H1 (cell line): ENCODE measurements around the gene LHFPL6. TPM values are rescaled to one million over a fixed set of nuclear protein-coding genes. Genes with fewer than 3 reads are reported as not detected.

Experiments used
- CTCF ChIA-PET: fragments of 300-600 bp; sonication (Branson Sonifier 250); formaldehyde crosslinking; loops from one replicate; lab custom pipeline; 2021; ENCODE audit not compliant: partially characterized antibody; lab: Charles Lee
- POLR2A ChIA-PET: fragments of 300-600 bp; sonication (Branson Sonifier 250); formaldehyde crosslinking; loops from one replicate; lab custom pipeline; 2021; ENCODE audit warnings: inconsistent platforms; ENCODE audit not compliant: partially characterized antibody; lab: Charles Lee
- DNase-seq, 2 experiments: peaks; one replicate each; pipeline versions ENCODE4 v3.0.0 to v3.0.0-alpha.2; 2010 to 2022; ENCODE audit warnings: low spot score in 2 of 2, low read depth in 1 of 2, mixed read lengths in 1 of 2
- FAIRE-seq: peaks from 2 replicates; lab custom pipeline; 2011; peaks lifted over from hg19 to GRCh38; lab: Jason Lieb, UNC
- H2AFZ ChIP-seq: 2 replicates; pipeline ENCODE4 v1.8.1; 2012; ENCODE audit warnings: low read length, inconsistent platforms
- H2AK5ac ChIP-seq: 2 replicates; pipeline ENCODE4 v1.6.1; 2013; ENCODE audit warnings: low read depth, low read length
- H2BK120ac ChIP-seq: replicated peaks from 2 replicates; pipeline ENCODE3; 2013; ENCODE audit warnings: low read depth, low read length, inconsistent platforms
- H2BK12ac ChIP-seq: 2 replicates; pipeline ENCODE4 v1.6.1; 2013; ENCODE audit warnings: low read depth, low read length
- H2BK15ac ChIP-seq: 2 replicates; pipeline ENCODE4 v1.6.1; 2013; ENCODE audit warnings: low read length
- H2BK20ac ChIP-seq: 2 replicates; pipeline ENCODE4 v1.6.1; 2013; ENCODE audit warnings: low read length
- H2BK5ac ChIP-seq: 2 replicates; pipeline ENCODE4 v1.6.1; 2013; ENCODE audit warnings: low read depth, low read length
- H3K14ac ChIP-seq: 2 replicates; pipeline ENCODE4 v1.6.1; 2013; ENCODE audit warnings: inconsistent platforms; ENCODE audit not compliant: insufficient read length
- H3K18ac ChIP-seq: 2 replicates; pipeline ENCODE4 v1.6.1; 2013; ENCODE audit warnings: low read length; ENCODE audit errors: extremely low read depth
- H3K23ac ChIP-seq: 2 replicates; pipeline ENCODE4 v1.6.1; 2013; ENCODE audit warnings: inconsistent platforms; ENCODE audit not compliant: insufficient read length
- H3K23me2 ChIP-seq: 2 replicates; pipeline ENCODE4 v1.6.1; 2013; ENCODE audit warnings: low read depth, low read length
- H3K27ac ChIP-seq: 2 replicates; pipeline ENCODE4 v1.6.1; 2011; ENCODE audit warnings: low read depth, low read length, inconsistent platforms
- H3K27me3 ChIP-seq, 4 experiments: replicated peaks in 1 of 4; 1 replicate in 1 of 4; 2 replicates in 3 of 4; pipeline versions ENCODE4 v1.6.1 to v1.8.1; 2011 to 2013; ENCODE audit warnings: low read length in 3 of 4, mild to moderate bottlenecking in 3 of 4, inconsistent platforms in 2 of 4, mixed read lengths in 2 of 4, moderate library complexity in 1 of 4; ENCODE audit not compliant: control insufficient read depth in 3 of 4, insufficient read depth in 3 of 4; ENCODE audit errors: extremely low read depth in 1 of 4
- H3K36me3 ChIP-seq, 4 experiments: 2 replicates each; pipeline versions ENCODE4 v1.6.1 to v1.8.1; 2011 to 2013; ENCODE audit warnings: mild to moderate bottlenecking in 4 of 4, low read length in 3 of 4, moderate library complexity in 2 of 4, control low read depth in 1 of 4, inconsistent platforms in 1 of 4; ENCODE audit not compliant: insufficient read depth in 4 of 4, control insufficient read depth in 2 of 4
- H3K4ac ChIP-seq: replicated peaks from 2 replicates; pipeline ENCODE3; 2013; ENCODE audit warnings: low read length, low read depth, mixed read lengths, inconsistent platforms; ENCODE audit not compliant: insufficient read length
- H3K4me1 ChIP-seq, 4 experiments: replicated peaks in 1 of 4; 1 replicate in 1 of 4; 2 replicates in 3 of 4; pipeline versions ENCODE4 v1.6.1 to v1.8.1; 2011 to 2013; ENCODE audit warnings: low read length in 3 of 4, inconsistent platforms in 2 of 4, mixed read lengths in 1 of 4; ENCODE audit not compliant: insufficient read depth in 4 of 4, control insufficient read depth in 3 of 4
- H3K4me2 ChIP-seq, 2 experiments: 2 replicates each; pipeline versions ENCODE4 v1.6.1 to v1.8.1; 2011 to 2013; ENCODE audit warnings: low read depth in 2 of 2, low read length in 2 of 2, control low read depth in 1 of 2, inconsistent platforms in 1 of 2, mild to moderate bottlenecking in 1 of 2; ENCODE audit not compliant: insufficient read depth in 1 of 2
- H3K4me3 ChIP-seq, 4 experiments: fragments of 200-600, 300-600 bp in 1 of 4; sonication (generic), shearing (Covaris generic), sonication (Bioruptor Twin) in 1 of 4; 2 replicates each; pipeline versions ENCODE4 v1.5.1 to v1.8.1; 2011 to 2016; ENCODE audit warnings: low read length in 4 of 4, low read depth in 3 of 4, control low read depth in 2 of 4, inconsistent platforms in 2 of 4, mild to moderate bottlenecking in 2 of 4, mixed read lengths in 1 of 4, moderate library complexity in 1 of 4; ENCODE audit not compliant: insufficient read depth in 2 of 4; ENCODE audit errors: extremely low read depth in 1 of 4
- H3K56ac ChIP-seq: replicated peaks from 2 replicates; pipeline ENCODE3; 2013; ENCODE audit warnings: low read depth, mild to moderate bottlenecking, mixed read lengths, low read length, inconsistent platforms; ENCODE audit not compliant: insufficient read length
- H3K79me1 ChIP-seq: 2 replicates; pipeline ENCODE4 v1.6.1; 2013; ENCODE audit warnings: low read depth, low read length, control low read depth
- H3K79me2 ChIP-seq, 2 experiments: 2 replicates each; pipeline versions ENCODE4 v1.6.1 to v1.8.1; 2012 to 2013; ENCODE audit warnings: low read length in 2 of 2, mild to moderate bottlenecking in 2 of 2, inconsistent platforms in 1 of 2; ENCODE audit not compliant: insufficient read depth in 2 of 2, control insufficient read depth in 1 of 2
- H3K9ac ChIP-seq, 4 experiments: replicated peaks in 1 of 4; 1 replicate in 1 of 4; 2 replicates in 3 of 4; pipeline versions ENCODE4 v1.6.1 to v1.8.1; 2011 to 2013; ENCODE audit warnings: low read depth in 3 of 4, low read length in 3 of 4, control low read depth in 2 of 4, mild to moderate bottlenecking in 2 of 4, moderate library complexity in 2 of 4, inconsistent platforms in 1 of 4; ENCODE audit errors: extremely low read depth in 1 of 4
- H3K9me3 ChIP-seq, 2 experiments: 2 replicates each; pipeline versions ENCODE4 v1.6.1 to v1.8.1; 2012 to 2013; ENCODE audit warnings: mild to moderate bottlenecking in 2 of 2, moderate library complexity in 2 of 2, control low read depth in 1 of 2, inconsistent platforms in 1 of 2, low read depth in 1 of 2, low read length in 1 of 2, mixed read lengths in 1 of 2; ENCODE audit not compliant: insufficient read depth in 2 of 2
- H4K20me1 ChIP-seq, 2 experiments: replicated peaks in 1 of 2; 2 replicates each; pipeline versions ENCODE3 to v1.8.1; 2011 to 2013; ENCODE audit warnings: inconsistent platforms in 2 of 2, low read length in 2 of 2, mild to moderate bottlenecking in 1 of 2; ENCODE audit not compliant: insufficient read depth in 2 of 2, control insufficient read depth in 1 of 2
- H4K5ac ChIP-seq: 2 replicates; pipeline ENCODE4 v1.6.1; 2013; ENCODE audit warnings: low read length, low read depth, mixed read lengths, inconsistent platforms; ENCODE audit not compliant: insufficient read length
- H4K8ac ChIP-seq: 2 replicates; pipeline ENCODE4 v1.8.0; 2013; ENCODE audit warnings: mild to moderate bottlenecking, moderate library complexity, low read length, inconsistent platforms; ENCODE audit not compliant: insufficient read depth; ENCODE audit errors: extremely low read depth
- H4K91ac ChIP-seq: replicated peaks from 2 replicates; pipeline ENCODE3; 2013; ENCODE audit warnings: low read length, mixed read lengths, inconsistent platforms; ENCODE audit not compliant: insufficient read length
- HDAC2 ChIP-seq, 2 experiments: fragments of 300-600 bp in 1 of 2; sonication (generic) in 1 of 2; IDR thresholded peaks; 2 replicates each; pipeline ENCODE4 v1.6.1; 2011 to 2012; ENCODE audit warnings: low read depth in 2 of 2, low read length in 2 of 2, mild to moderate bottlenecking in 2 of 2, moderate library complexity in 2 of 2, borderline replicate concordance in 1 of 2, inconsistent platforms in 1 of 2
- SP1 ChIP-seq: IDR thresholded peaks from 2 replicates; pipeline ENCODE4 v1.6.1; 2011; ENCODE audit warnings: low read depth, low read length
- TAF1 ChIP-seq: IDR thresholded peaks from 2 replicates; pipeline ENCODE4 v1.6.1; 2011; ENCODE audit warnings: mild to moderate bottlenecking, low read depth, low read length
- WGBS, 2 experiments: shearing (Covaris generic) in 1 of 2; methylation state at CpG; one replicate each; pipeline versions ENCODE4 v1.1.6 to v1.1.7; 2013 to 2015; ENCODE audit warnings: low lambda C conversion rate in 2 of 2, mixed read lengths in 2 of 2, inconsistent platforms in 1 of 2, low coverage in 1 of 2, missing lambda C conversion rate in 1 of 2; ENCODE audit not compliant: insufficient replicate concordance in 2 of 2, insufficient coverage in 1 of 2, insufficient read length in 1 of 2; ENCODE audit errors: extremely low coverage in 1 of 2, missing lambda C conversion rate in 1 of 2; 5-methylcytosine and 5-hydroxymethylcytosine counted together
- polyA plus RNA-seq, 7 experiments: library from polyadenylated mRNA; depleted of rRNA in 3 of 7; stranded (reverse) in 5 of 7; unstranded in 2 of 7; fragments of >200 nt in 5 of 7; fragments of 200-250 nt in 2 of 7; gene quantifications; 1 replicate in 5 of 7; 2 replicates in 1 of 7; 4 replicates in 1 of 7; pipeline versions ENCODE4 v1.2.1 to v1.2.3, GENCODE V29; 2011 to 2013; ENCODE audit warnings: missing spikeins in 2 of 7, mixed read lengths in 2 of 7
- total RNA-seq: library from RNA; stranded (reverse); fragmentation: NEBNext Ultra II Directional; extraction: Animal tissue kit (Norgen Biotek cat#: 25700); gene quantifications from 2 replicates; pipeline ENCODE4 v1.2.1, GENCODE V29; 2021

The LHFPL6 gene
- total and polyA plus RNA-seq, 2 of the 8 experiments (the other 6 are each of a cell fraction or from before 2014, with no cell fraction given), result 7.6 to 17.0 TPM

DNA sequence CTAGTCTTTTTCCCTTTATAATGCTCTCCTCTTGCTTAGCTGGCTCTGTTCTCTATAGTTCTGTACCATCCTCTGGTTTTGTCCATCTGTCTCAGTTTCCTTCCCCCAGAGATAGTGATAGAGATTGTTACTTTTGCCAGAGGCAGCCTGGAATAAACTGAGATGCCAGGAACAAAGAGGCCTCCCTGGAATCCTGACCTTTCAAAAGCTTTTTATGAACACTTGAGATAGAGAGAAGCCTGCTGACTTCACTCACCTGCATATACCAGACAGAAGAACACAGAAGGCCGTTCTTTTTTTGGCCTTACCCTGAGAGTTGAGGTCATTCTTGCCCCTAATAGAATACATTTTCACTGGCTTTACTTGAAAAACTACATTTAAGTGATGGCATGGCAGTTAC lies 150.2 kb downstream of the LHFPL6 start:
- DNase-seq (no peak), FAIRE-seq (no peak)
- Histone ChIP-seq H2AK5ac (no peak overlapping the region), H3K23ac (no peak overlapping the region), H3K9ac (no peak overlapping the region), H3K79me1 (no peaks in the 10 kb centered on the region), H2BK12ac (no peak overlapping the region), H2BK15ac (no peak overlapping the region), H3K9me3 (peaks cover 0 to 4% of the 10 kb centered on the region in 2 experiments; a peak in 1 of 4 replicates), H2BK120ac (no peak overlapping the region), H2AFZ (no peak overlapping the region), H2BK5ac (no peak overlapping the region), H4K5ac (no peak overlapping the region), H3K27me3 (no peaks in the 10 kb centered on the region), H3K4ac (no peak overlapping the region), H3K18ac (no peak overlapping the region), H3K56ac (no peak overlapping the region), H3K4me2 (no peak overlapping the region)
- WGBS, 2 experiments, result 73% methylated on average over 1 of the region's 1 CpG; no CpG with 5 or more reads in 1 of the 2 experiments
- TF ChIP-seq HDAC2 (IDR thresholded peaks at IDR 0.05; ENCODE audit: borderline replicate concordance in 1 of 2, low read depth in 2 of 2, low read length in 2 of 2), result no peak
- no peak for TF ChIP-seq SP1
- TF ChIP-seq TAF1, result no peak
- TF ChIP-seq, all 59 proteins: peak for 0
- H3K79me2 ChIP-seq, result no peaks in the 10 kb centered on the region
- H3K36me3 ChIP-seq, result no peaks in the 10 kb centered on the region
- H3K27ac ChIP-seq, result no peak overlapping the region
- H3K4me1 ChIP-seq, result peaks cover 0 to 8% (median 1%) of the 10 kb centered on the region in 4 experiments; a peak in 3 of 7 replicates
- no peak overlapping the region for H4K8ac ChIP-seq
- H2BK20ac ChIP-seq, result no peak overlapping the region
- H3K14ac ChIP-seq, result no peak overlapping the region
- no peak overlapping the region for H3K4me3 ChIP-seq
- POLR2A ChIA-PET, result no interaction called here
- H3K23me2 ChIP-seq, result no peaks in the 10 kb centered on the region; the same call in 1 of the 2 replicates
- CTCF ChIA-PET, result interaction anchor here (1.3 to 1.7 kb wide), 2 partner anchors 44 to 159 kb away, joined by 4 to 5 read pairs; no protein-coding TSS in a partner anchor
- H4K91ac ChIP-seq, result no peak overlapping the region
- no peaks in the 10 kb centered on the region for H4K20me1 ChIP-seq
